ENCODE measurements around the gene ERCC6L2.

DNA sequence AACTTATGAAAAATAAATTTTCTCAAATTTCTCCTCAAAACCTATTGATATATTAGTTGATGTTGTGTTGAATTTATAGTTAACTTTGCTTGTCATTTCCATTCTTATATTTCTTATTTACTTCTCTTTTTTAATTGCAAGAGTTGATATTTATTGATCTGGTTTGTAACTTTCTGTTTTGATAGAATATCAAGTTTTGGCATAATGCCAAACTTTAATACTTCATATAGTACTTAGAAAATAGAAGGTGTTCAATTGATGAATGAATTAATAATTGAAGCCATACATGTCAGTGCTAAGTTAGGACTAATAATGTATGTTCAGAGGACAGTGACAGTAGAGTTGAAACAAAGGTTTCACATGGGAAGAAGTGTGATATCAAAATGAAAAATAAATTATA is 27.9 kb downstream of the ERCC6L2 start:
- TF ChIP-seq, protein P1, sequence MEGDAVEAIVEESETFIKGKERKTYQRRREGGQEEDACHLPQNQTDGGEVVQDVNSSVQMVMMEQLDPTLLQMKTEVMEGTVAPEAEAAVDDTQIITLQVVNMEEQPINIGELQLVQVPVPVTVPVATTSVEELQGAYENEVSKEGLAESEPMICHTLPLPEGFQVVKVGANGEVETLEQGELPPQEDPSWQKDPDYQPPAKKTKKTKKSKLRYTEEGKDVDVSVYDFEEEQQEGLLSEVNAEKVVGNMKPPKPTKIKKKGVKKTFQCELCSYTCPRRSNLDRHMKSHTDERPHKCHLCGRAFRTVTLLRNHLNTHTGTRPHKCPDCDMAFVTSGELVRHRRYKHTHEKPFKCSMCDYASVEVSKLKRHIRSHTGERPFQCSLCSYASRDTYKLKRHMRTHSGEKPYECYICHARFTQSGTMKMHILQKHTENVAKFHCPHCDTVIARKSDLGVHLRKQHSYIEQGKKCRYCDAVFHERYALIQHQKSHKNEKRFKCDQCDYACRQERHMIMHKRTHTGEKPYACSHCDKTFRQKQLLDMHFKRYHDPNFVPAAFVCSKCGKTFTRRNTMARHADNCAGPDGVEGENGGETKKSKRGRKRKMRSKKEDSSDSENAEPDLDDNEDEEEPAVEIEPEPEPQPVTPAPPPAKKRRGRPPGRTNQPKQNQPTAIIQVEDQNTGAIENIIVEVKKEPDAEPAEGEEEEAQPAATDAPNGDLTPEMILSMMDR (IDR thresholded peaks at IDR 0.05; ENCODE audit: extremely low read depth in 1 of 2, insufficient read depth in 1 of 2, low read depth in 1 of 2, low read length in 2 of 2) = no peak
- TF ChIP-seq POLR2A (IDR thresholded peaks at IDR 0.05; ENCODE audit: low read depth, low read length) = no peak
- TF ChIP-seq POLR2AphosphoS5 (IDR thresholded peaks at IDR 0.05; ENCODE audit: insufficient read depth, low read depth, low read length) = no peak
